H9 (cell line): Measurements from ENCODE around the gene FUT8. TPM values are rescaled to one million over a fixed set of nuclear protein-coding genes. Genes with fewer than 3 reads are reported as not detected.

Experiments used
- DNase-seq: peaks from one replicate; pipeline ENCODE4 v3.0.0-alpha.2; 2017
- H2AFZ ChIP-seq: one replicate; pipeline ENCODE4 v1.6.1; 2013; ENCODE audit warnings: mild to moderate bottlenecking, low read length, control low read depth, moderate library complexity
- H2AK5ac ChIP-seq: 2 replicates; pipeline ENCODE4 v1.6.1; 2013; ENCODE audit warnings: low read length, control low read depth, mixed read lengths; ENCODE audit not compliant: insufficient read length
- H2BK120ac ChIP-seq: one replicate; pipeline ENCODE4 v1.6.1; 2013; ENCODE audit warnings: low read depth, mild to moderate bottlenecking, low read length, control low read depth, inconsistent platforms; ENCODE audit not compliant: poor library complexity, severe bottlenecking
- H2BK12ac ChIP-seq: 2 replicates; pipeline ENCODE4 v1.6.1; 2013; ENCODE audit warnings: low read length, control low read depth, mixed read lengths, low read depth; ENCODE audit not compliant: insufficient read length
- H2BK15ac ChIP-seq: 2 replicates; pipeline ENCODE4 v1.6.1; 2013; ENCODE audit warnings: low read depth, low read length, control low read depth
- H2BK20ac ChIP-seq: one replicate; pipeline ENCODE4 v1.6.1; 2013; ENCODE audit warnings: low read depth, mild to moderate bottlenecking, low read length, control low read depth, inconsistent platforms; ENCODE audit not compliant: poor library complexity, severe bottlenecking
- H2BK5ac ChIP-seq: 2 replicates; pipeline ENCODE4 v1.6.1; 2013; ENCODE audit warnings: low read length, control low read depth, mixed read lengths; ENCODE audit not compliant: insufficient read length
- H3K14ac ChIP-seq: 2 replicates; pipeline ENCODE4 v1.6.1; 2013; ENCODE audit warnings: low read length, control low read depth; ENCODE audit not compliant: insufficient read depth
- H3K18ac ChIP-seq: 2 replicates; pipeline ENCODE4 v1.6.1; 2013; ENCODE audit warnings: low read depth, mild to moderate bottlenecking, mixed read lengths, low read length, control low read depth; ENCODE audit not compliant: insufficient read length
- H3K23ac ChIP-seq: 2 replicates; pipeline ENCODE4 v1.6.1; 2013; ENCODE audit warnings: low read length, control low read depth, mixed read lengths, low read depth; ENCODE audit not compliant: insufficient read length
- H3K23me2 ChIP-seq: 2 replicates; pipeline ENCODE4 v1.6.1; 2013; ENCODE audit warnings: low read depth, mild to moderate bottlenecking, mixed read lengths, low read length, control low read depth; ENCODE audit not compliant: insufficient read length, poor library complexity, severe bottlenecking
- H3K27ac ChIP-seq: 2 replicates; pipeline ENCODE4 v1.5.1; 2013; ENCODE audit warnings: low read length, control low read depth, mixed read lengths, low read depth; ENCODE audit not compliant: insufficient read length
- H3K27me3 ChIP-seq: 2 replicates; pipeline ENCODE4 v1.6.1; 2013; ENCODE audit warnings: low read length, control low read depth, inconsistent platforms; ENCODE audit not compliant: insufficient read depth
- H3K4ac ChIP-seq: 2 replicates; pipeline ENCODE4 v1.6.1; 2013; ENCODE audit warnings: low read depth, mild to moderate bottlenecking, control low read depth, inconsistent platforms, low read length, moderate library complexity
- H3K4me1 ChIP-seq: 2 replicates; pipeline ENCODE4 v1.6.1; 2013; ENCODE audit warnings: low read length, control low read depth, inconsistent platforms; ENCODE audit not compliant: insufficient read depth
- H3K4me2 ChIP-seq: 2 replicates; pipeline ENCODE4 v1.6.1; 2013; ENCODE audit warnings: low read length, control low read depth, mixed read lengths; ENCODE audit not compliant: insufficient read length, insufficient read depth
- H3K56ac ChIP-seq: 2 replicates; pipeline ENCODE4 v1.6.1; 2013; ENCODE audit warnings: low read depth, mild to moderate bottlenecking, mixed read lengths, low read length, control low read depth; ENCODE audit not compliant: insufficient read length
- H3K79me1 ChIP-seq: 2 replicates; pipeline ENCODE4 v1.6.1; 2013; ENCODE audit warnings: low read depth, mild to moderate bottlenecking, moderate library complexity, low read length, control low read depth, inconsistent platforms; ENCODE audit not compliant: insufficient read depth, poor library complexity, severe bottlenecking
- H3K79me2 ChIP-seq: 2 replicates; pipeline ENCODE4 v1.6.1; 2013; ENCODE audit warnings: low read length, control low read depth, inconsistent platforms; ENCODE audit not compliant: insufficient read depth
- H3K9ac ChIP-seq: 2 replicates; pipeline ENCODE4 v1.6.1; 2013; ENCODE audit warnings: low read length, control low read depth, mixed read lengths; ENCODE audit not compliant: insufficient read length; ENCODE audit errors: extremely low read depth
- H3K9me3 ChIP-seq: one replicate; pipeline ENCODE4 v1.6.1; 2013; ENCODE audit warnings: low read depth, low read length, inconsistent platforms; ENCODE audit not compliant: control insufficient read depth
- H3T11ph ChIP-seq: one replicate; pipeline ENCODE4 v1.6.1; 2013; ENCODE audit warnings: mild to moderate bottlenecking, low read length, control low read depth, inconsistent platforms
- H4K20me1 ChIP-seq: one replicate; pipeline ENCODE4 v1.6.1; 2013; ENCODE audit not compliant: control insufficient read depth, insufficient read length, insufficient read depth
- H4K5ac ChIP-seq: 2 replicates; pipeline ENCODE4 v1.6.1; 2013; ENCODE audit warnings: low read depth, mild to moderate bottlenecking, mixed read lengths, low read length, control low read depth; ENCODE audit not compliant: insufficient read length
- H4K8ac ChIP-seq: replicated peaks from 2 replicates; pipeline ENCODE4 v1.6.1; 2013; ENCODE audit warnings: low read length, control low read depth, mixed read lengths, low read depth; ENCODE audit not compliant: insufficient read length
- H4K91ac ChIP-seq: 2 replicates; pipeline ENCODE4 v1.6.1; 2013; ENCODE audit warnings: low read depth, mild to moderate bottlenecking, moderate library complexity, mixed read lengths, low read length, control low read depth; ENCODE audit not compliant: insufficient read length
- H3K27ac Mint-ChIP-seq, 3 experiments: 2 replicates in 2 of 3; 3 replicates in 1 of 3; pipeline ENCODE4 v1.8.0; 2020 to 2021; ENCODE audit warnings: mixed read lengths in 3 of 3, mild to moderate bottlenecking in 1 of 3, moderate library complexity in 1 of 3
- H3K27me3 Mint-ChIP-seq: 2 replicates; pipeline ENCODE4 v1.8.0; 2021; ENCODE audit warnings: low read depth, mild to moderate bottlenecking, moderate library complexity, mixed read lengths
- H3K36me3 Mint-ChIP-seq, 3 experiments: 2 replicates in 2 of 3; 3 replicates in 1 of 3; pipeline ENCODE4 v1.8.0; 2020 to 2021; ENCODE audit warnings: low read depth in 3 of 3, mixed read lengths in 3 of 3; ENCODE audit not compliant: insufficient read depth in 1 of 3
- H3K4me1 Mint-ChIP-seq, 2 experiments: 2 replicates each; pipeline ENCODE4 v1.8.0; 2020; ENCODE audit warnings: mixed read lengths in 2 of 2
- H3K4me3 Mint-ChIP-seq, 2 experiments: 2 replicates in 1 of 2; 3 replicates in 1 of 2; pipeline ENCODE4 v1.8.0; 2020 to 2021; ENCODE audit warnings: mild to moderate bottlenecking in 2 of 2, mixed read lengths in 2 of 2, moderate library complexity in 1 of 2
- H3K9me3 Mint-ChIP-seq, 2 experiments: 2 replicates in 1 of 2; 3 replicates in 1 of 2; pipeline ENCODE4 v1.8.0; 2020; ENCODE audit warnings: mild to moderate bottlenecking in 2 of 2, mixed read lengths in 2 of 2, moderate library complexity in 1 of 2
- CTCF ChIP-seq: fragments of 200-600 bp; sonication (generic); conservative IDR thresholded peaks from 3 replicates; pipeline ENCODE4 v1.8.0; 2021; ENCODE audit warnings: antibody characterized with exemption, mild to moderate bottlenecking
- WGBS: extraction: QIAGEN DNeasy Blood & Tissue Kit; methylation state at CpG from one replicate; pipeline ENCODE4 v1.1.7; 2013; ENCODE audit warnings: missing lambda C conversion rate, low lambda C conversion rate, mixed read lengths; ENCODE audit not compliant: insufficient read length; ENCODE audit errors: extremely low coverage; 5-methylcytosine and 5-hydroxymethylcytosine counted together
- total RNA-seq: library from RNA; stranded (reverse); gene quantifications from 2 replicates; pipeline ENCODE4 v1.2.1, GENCODE V29; 2021

FUT8 gene
- total RNA-seq, 1 experiment from 2014 or later = 44.3 TPM

- Histone ChIP-seq H3K9ac (no peak overlapping the region), H3K79me1 (no peaks in the 10 kb centered on the region), H2BK120ac (no peak overlapping the region), H3K4me1 (peaks cover 7% of the 10 kb centered on the region; the same call in 1 of the 2 replicates), H3K79me2 (no peaks in the 10 kb centered on the region), H4K8ac (no peak overlapping the region), H3K27ac (no peak overlapping the region), H3K14ac (no peak overlapping the region), H2BK20ac (no peak overlapping the region), H3K56ac (no peak overlapping the region), H3K9me3 (no peaks in the 10 kb centered on the region), H3K4me2 (peak overlapping the region; percentile 37), H2BK5ac (no peak overlapping the region), H3T11ph (no peak overlapping the region), H3K18ac (no peak overlapping the region), H3K4ac (no peak overlapping the region), H3K27me3 (no peaks in the 10 kb centered on the region), H3K23ac (no peak overlapping the region), H4K5ac (no peak overlapping the region), H4K91ac (no peak overlapping the region), H3K23me2 (no peaks in the 10 kb centered on the region), H2BK15ac (no peak overlapping the region), H4K20me1 (no peaks in the 10 kb centered on the region), H2AK5ac (no peak overlapping the region), H2AFZ (no peak overlapping the region), H2BK12ac (no peak overlapping the region)
- H3K27ac Mint-ChIP-seq = peak overlapping the region in 2 of 3 experiments; percentile 41 to 65; a peak in 3 of 7 replicates
- H3K9me3 Mint-ChIP-seq = no peaks in the 10 kb centered on the region
- WGBS = no CpG with 5 or more reads among the region's 13 CpGs
- no peak for TF ChIP-seq CTCF
- H3K27me3 Mint-ChIP-seq = no peaks in the 10 kb centered on the region
- H3K4me1 Mint-ChIP-seq = peaks cover 14 to 15% of the 10 kb centered on the region in 2 experiments
- peak; percentile 71 for DNase-seq
- H3K4me3 Mint-ChIP-seq = peak overlapping the region in 1 of 2 experiments; percentile 1; a peak in 3 of 5 replicates
- H3K36me3 Mint-ChIP-seq = no peaks in the 10 kb centered on the region
Observed at GRCh38 chr14:65594153-65594881, 181.8 kb downstream of the FUT8 start.
